Stimulated activated naive CD8-positive, alpha-beta T cell treated with anti-CD3 and anti-CD28 coated beads, Interleukin-15, Interleukin-2, amounts not matched to agents 100 U/mL and 50 U/mL, for 24 hours (primary cell): ENCODE data around the gene CARM1.

Experiments used
- ATAC-seq: fragments of 150-1000 bp; cut with Tn5 transposase; one replicate; pipeline ENCODE4 v1.10.0; 2021
- DNase-seq: peaks from one replicate; pipeline ENCODE4 v3.0.0; 2021

Gene CARM1

DNA sequence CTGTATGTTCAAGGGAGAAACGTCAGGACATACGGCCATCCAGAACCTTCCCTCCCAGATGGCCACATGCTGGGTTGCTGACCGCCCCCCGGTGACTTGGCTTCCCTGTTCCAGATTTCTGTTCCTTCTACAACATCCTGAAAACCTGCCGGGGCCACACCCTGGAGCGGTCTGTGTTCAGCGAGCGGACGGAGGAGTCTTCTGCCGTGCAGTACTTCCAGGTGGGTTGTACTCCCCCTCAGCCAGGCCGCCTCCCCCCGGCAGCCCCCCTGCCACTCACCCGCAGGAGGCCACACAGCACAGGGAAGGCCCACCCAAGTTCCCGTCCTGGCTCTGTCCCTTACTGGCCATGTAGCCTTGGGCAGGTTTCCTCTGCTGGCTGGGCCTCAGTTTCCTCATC is 36.6 kb downstream of the CARM1 start:
- DNase-seq (no peak), ATAC-seq (no peak)

DNA sequence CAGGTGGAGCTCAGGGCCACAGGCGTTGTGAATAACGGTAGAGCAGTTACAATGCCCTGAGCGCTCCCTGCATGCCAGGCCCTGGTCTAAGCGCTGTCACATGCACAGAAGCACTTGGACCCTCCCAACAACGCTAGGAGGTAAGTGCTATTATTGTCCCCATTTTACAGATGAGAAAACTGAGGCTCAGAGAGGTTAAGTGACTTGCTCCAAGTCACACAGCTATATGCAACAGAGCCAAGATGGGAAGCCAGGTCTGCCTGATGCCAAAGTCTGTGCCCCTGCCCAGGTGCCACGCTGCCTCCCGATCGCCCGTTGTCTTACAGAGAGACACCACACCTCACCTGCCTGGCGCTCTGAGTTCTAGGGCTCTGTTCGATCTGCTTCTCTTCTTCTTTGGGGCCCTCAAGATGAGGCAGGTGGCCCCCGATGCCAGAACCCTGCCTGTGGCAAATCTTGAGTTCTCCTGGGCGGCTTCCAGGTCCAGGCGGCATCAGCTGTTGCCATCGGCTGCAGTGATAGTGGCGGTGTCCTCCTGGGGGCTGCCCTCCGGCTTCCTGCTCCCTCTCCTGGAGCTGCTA is 37.1 kb downstream of the CARM1 start:
- no peak for ATAC-seq
- no peak for DNase-seq

DNA sequence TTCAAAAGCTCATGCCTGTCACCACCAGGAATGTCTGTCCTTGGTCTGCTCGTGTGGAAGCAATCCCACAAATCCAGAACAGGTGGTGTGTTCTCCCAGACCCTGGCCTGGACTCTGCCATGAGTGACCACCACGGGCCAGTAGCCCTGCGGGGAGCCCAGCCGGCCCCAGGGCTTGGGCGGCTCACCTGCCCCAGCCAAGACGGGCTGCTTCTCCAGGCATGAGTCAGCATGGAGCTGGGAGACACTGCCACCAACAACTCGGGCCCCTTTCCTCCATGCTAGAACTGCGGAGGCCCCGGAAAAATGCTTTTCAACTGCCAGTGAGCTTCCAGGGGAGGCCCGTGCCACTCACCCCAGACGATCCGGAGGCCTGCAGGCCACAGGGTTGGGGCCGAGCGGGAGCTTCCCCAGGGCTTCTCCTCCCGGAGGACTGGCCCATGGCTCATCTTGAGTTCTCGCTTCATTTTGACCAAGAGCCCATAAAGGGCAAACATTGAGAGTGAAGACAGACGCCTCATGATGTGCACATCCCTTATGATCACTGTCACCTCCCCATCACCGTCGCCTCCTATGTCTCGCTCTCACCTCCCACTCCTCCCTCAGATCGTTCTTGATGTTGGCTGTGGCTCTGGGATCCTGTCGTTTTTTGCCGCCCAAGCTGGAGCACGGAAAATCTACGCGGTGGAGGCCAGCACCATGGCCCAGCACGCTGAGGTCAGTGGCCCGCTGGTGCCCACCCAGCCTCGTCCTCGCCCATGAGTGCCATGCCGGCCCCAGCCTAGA is 40.4 kb downstream of the CARM1 start:
- no peak for DNase-seq
- no peak for ATAC-seq

DNA sequence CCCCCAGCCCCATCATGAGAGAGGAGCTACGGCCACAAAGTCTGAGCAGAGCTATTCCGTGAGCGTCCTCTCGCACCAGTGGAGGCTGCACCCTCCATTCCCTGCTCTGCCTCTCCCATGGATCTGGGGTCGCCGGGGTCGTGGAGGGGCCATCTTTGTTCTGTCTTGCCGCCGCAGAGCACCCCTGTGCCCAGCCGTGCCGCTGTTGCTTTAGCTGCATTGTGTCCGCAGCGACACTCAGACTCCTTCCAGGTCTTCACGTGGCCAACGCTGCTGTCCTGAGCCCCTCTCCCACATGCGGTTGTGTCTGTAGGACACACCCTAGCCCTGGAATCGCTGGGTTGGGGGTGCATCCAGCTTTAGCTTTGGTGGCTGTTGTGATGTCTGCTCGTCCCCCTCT is 41.3 kb downstream of the CARM1 start:
- DNase-seq (no peak), ATAC-seq (no peak)

DNA sequence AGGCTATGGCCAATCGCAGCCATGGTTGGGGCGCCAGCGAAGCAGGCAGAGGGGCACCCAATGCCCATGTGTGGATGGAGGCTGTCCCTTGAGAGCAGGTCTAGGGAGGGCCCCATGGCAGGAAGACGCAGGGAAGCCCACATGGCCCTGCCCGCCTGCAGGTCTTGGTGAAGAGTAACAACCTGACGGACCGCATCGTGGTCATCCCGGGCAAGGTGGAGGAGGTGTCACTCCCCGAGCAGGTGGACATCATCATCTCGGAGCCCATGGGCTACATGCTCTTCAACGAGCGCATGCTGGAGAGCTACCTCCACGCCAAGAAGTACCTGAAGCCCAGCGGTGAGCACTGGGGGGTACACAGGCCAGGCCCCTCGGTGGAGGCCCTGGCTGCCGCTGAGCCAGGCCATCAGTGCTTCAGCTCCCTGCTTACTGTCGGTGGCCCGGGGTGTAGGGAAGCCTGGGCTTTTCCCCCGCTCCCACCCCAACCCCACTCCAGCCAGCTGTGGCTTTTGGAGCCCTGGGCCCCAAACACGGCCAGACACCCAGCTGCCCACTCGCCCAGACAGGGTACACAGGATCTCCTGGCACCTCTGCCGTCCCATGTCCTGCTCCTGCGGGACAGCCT is 42.5 kb downstream of the CARM1 start:
- ATAC-seq (no peak), DNase-seq (no peak)

DNA sequence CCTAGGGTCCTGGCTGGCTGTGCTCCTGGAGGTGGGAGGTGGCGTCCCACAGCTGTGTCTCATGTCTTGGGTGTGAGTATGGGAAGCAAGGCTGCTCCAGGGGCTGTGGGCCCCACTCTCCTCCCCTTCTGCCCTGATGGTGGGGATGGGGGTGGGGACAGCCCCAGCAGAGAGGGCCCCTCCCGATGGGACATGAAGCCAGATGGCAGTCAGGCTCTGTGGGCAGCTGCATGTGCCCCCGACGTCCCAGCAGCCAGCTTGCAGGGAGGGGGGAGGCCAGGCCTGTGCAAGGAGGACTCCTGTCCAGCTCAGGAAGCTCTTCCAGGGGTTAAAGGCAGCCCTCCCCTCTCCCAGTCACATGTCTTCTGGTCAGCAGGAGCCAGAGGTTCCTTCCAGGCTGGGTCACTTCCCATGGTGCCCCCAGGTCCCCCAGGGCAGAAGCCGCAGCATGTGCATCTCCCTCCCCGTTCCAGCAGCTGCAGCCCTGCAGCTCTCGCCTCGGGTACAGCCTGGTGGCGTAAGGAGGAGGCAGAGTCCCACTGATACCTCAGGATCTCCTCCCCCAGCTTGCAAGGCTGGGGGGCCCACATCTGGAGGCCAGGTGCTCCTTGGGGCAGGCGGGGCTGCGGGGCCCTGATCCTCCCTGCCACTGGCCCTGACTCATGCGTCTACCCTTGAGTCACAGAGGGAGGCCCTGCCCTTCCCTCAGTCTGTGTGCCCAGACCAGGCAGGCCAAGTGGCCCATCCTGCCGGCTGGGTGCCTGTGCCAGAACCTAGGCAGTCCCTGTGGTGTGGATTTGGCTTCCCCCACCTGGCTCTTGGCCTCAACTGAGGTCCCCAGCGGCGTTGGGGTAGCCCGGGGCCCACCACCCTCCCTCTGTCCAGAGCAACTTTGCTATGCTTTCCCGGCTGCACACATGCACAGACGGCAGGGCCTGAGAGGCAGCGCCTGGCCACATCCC is 44.1 kb downstream of the CARM1 start:
- DNase-seq (no peak), ATAC-seq (peak; percentile 38)

DNA sequence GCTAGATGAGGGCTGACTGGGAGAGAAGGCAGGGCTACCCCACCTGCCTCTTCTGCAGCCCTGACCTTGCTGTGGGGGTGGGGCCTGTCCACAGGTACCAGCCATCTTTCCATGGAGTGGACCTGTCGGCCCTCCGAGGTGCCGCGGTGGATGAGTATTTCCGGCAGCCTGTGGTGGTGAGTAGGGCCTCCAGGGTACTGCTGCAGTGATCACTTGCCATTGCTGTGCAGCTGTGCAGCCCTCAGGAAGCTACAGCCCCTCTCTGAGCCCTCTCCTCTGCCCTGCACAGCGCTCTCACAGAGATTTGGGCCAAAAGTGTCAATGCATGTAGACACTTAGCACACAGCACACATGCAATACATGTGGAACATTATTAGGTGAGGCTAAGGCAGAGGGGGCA is 45.2 kb downstream of the CARM1 start:
- DNase-seq (no peak), ATAC-seq (no peak)

DNA sequence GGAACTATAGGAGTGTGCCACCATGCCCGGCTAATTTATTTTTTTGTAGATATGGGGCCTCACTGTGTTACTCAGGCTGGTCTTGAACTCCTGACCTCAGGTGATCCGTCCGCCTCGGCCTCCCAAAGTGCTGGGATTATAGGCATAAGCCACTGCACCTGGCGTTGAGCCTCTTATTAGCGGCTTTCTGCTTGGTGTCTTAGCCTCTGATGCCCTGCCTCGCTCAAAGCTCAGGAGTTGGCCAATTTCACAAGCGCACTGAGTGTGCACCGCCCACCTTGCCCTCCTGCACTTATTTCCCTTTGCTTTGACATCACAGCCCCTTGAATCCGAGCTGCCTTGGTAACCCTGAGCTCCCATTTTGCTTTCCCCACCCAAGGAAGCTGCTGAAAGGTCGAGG is 47.0 kb downstream of the CARM1 start:
- no peak for DNase-seq
- ATAC-seq: no peak

DNA sequence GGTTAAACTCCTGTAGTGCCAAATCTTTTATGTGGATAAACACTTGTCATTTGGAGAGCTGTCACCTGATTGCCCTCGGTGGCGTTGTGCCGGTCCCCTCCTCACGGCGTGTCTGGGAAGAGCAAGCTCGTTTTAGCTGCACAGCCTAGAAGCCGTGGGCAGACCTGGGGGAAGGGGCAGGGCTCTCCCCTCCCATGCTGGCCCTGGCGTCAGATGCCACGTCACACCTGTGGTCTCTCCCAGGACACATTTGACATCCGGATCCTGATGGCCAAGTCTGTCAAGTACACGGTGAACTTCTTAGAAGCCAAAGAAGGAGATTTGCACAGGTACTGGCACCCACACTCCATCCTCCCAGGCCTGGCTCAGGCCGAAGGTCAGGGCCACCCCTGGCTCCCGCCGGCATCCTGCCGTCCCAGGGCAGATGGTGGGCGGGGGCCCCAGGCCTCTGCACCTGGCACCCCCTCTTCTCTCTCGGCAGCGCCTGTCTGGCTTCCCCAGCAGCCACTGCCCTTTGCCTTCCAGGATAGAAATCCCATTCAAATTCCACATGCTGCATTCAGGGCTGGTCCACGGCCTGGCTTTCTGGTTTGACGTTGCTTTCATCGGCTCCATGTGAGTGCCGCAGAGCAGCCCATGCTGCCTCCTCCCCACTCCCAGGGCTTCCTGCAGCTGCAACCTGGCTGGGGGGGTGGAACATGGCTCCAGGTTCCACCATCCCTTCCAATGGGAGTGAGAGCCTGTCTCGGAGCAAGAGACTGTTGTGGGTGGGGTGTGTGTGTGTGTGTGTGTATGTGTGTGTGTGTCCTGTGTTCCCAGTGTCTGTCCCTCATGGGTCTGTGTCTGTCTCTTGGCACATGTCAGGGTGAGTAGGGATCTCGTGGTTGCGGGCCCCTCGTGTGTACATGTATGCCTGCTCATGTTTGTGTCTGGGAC is 48.3 kb downstream of the CARM1 start:
- DNase-seq (no peak), ATAC-seq (no peak)

DNA sequence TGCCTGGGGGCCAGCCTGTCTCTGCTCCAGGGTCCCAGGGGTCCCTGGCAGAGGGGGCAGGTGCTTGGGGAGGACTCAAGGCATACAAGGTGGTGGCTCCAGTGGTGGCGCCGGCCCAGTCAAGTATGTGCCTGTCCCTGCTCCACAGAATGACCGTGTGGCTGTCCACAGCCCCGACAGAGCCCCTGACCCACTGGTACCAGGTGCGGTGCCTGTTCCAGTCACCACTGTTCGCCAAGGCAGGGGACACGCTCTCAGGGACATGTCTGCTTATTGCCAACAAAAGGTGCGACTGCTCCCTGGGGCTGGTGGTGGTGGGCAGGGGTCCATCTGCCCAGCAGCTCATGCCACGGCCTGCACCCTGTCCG is 48.9 kb downstream of the CARM1 start:
- ATAC-seq: no peak
- DNase-seq: no peak

DNA sequence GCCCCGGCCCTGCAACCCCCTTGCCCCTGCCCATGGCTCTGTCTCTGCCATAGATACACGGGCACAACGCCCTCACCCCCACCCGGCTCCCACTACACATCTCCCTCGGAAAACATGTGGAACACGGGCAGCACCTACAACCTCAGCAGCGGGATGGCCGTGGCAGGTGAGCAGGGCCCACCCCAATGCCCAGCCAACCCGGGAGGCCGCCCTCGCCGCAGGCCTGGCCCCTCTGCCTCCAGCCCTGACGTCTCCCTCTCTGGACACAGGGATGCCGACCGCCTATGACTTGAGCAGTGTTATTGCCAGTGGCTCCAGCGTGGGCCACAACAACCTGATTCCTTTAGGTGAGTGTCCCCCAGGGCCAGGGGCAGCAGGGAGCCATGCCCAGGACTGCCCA is 49.4 kb downstream of the CARM1 start:
- DNase-seq: no peak
- ATAC-seq: no peak

DNA sequence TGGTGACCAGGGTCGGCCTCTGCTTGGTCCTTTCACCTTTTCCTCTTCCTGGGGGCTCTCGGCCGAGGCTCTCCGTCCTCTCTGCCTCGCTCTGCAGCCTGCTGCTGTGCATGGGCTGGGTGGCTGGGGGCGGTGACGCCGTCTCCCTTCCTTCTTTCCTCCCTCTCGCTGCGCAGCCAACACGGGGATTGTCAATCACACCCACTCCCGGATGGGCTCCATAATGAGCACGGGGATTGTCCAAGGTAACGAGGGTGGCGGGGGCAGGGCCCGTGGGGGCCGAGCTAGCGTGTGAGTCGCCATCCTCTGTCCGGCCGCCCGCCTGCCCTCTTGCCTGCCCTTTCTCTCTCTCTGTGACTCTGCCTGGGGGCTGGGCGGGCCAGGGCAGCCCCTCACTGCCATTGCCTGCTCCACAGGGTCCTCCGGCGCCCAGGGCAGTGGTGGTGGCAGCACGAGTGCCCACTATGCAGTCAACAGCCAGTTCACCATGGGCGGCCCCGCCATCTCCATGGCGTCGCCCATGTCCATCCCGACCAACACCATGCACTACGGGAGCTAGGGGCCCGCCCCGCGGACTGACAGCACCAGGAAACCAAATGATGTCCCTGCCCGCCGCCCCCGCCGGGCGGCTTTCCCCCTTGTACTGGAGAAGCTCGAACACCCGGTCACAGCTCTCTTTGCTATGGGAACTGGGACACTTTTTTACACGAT is 50.0 kb downstream of the CARM1 start:
- ATAC-seq (no peak), DNase-seq (no peak)

DNA sequence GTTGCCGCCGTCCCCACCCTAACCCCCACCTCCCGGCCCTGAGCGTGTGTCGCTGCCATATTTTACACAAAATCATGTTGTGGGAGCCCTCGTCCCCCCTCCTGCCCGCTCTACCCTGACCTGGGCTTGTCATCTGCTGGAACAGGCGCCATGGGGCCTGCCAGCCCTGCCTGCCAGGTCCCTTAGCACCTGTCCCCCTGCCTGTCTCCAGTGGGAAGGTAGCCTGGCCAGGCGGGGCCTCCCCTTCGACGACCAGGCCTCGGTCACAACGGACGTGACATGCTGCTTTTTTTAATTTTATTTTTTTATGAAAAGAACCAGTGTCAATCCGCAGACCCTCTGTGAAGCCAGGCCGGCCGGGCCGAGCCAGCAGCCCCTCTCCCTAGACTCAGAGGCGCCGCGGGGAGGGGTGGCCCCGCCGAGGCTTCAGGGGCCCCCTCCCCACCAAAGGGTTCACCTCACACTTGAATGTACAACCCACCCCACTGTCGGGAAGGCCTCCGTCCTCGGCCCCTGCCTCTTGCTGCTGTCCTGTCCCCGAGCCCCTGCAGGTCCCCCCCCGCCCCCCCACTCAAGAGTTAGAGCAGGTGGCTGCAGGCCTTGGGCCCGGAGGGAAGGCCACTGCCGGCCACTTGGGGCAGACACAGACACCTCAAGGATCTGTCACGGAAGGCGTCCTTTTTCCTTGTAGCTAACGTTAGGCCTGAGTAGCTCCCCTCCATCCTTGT is 50.7 kb downstream of the CARM1 start:
- DNase-seq (no peak), ATAC-seq (no peak)

DNA sequence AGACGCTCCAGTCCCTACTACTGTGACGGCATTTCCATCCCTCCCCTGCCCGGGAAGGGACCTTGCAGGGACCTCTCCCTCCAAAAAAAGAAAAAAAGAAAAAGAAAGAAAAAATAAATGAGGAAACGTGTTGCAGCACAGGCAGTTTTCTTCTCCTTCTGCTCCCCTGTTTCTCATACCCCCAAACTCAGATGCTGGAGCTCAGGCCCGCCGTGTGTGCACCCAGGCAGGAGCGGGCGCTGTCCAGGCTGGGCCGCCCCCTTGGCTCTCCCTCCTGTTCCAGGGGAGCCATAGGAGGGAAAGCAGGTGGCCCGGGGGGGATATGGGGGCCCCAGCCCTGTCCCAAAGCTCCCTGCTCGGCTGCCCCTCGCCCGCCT is 51.3 kb downstream of the CARM1 start:
- ATAC-seq (no peak), DNase-seq (no peak)

DNA sequence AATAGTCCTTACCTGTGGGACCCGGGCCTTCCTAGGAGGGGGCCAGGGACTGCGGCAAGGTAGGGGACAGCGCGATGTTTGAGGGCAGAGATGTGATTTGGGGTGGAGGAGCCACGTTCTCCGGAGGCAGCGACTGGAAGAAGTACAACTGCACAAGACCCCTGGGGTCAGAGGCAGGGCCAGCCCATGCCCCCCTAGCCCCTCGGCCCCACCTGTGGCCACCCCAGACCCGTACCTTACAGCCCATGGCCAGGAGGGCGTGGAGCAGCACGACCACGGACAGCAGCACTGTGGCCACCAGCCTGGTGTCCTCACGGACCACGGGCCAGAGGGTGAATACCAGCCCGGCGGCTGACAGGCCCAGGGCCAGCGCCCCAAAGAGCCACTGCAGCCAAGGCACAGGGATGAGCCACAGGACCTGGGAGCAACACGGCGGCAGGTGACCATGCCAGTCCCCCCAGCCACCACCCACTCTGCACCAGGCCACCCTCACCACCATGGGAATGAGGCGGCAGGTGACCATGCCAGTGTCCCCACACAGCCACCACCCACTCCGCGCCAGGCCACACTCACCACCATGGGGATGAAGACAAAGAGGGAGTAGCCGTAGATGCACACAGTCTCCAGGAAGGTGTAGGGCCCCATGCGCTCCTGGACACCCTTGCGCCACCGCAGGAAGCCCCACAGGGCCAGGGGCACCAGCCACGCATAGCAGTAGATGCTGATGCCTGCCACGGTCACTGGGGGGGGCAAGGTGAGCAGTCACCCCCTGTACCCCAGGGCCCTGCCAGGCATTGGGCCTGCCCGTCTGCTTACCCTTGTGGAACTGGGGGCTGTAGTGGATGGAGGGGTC is 52.1 kb downstream of the CARM1 start:
- no peak for ATAC-seq
- DNase-seq: no peak

DNA sequence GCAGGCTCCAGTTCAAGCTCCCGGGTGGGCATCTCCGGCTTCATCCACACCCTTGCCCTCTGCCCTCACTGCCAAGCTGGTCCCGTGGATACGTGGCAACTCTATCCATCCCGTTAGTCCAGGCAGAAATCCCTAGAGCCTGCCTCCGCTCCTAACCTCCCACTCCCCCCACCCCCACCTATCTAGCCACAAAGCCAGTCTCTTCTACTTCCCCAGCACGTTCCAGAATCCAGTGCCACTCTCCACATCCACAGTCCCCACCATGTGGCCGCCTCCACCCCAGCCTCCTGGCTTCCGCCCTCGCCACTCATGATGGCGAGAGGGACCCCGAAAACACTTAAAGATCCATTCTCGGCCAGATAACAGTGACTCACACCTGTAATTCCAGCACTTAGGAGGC is 53.2 kb downstream of the CARM1 start:
- no peak for DNase-seq
- ATAC-seq: no peak

DNA sequence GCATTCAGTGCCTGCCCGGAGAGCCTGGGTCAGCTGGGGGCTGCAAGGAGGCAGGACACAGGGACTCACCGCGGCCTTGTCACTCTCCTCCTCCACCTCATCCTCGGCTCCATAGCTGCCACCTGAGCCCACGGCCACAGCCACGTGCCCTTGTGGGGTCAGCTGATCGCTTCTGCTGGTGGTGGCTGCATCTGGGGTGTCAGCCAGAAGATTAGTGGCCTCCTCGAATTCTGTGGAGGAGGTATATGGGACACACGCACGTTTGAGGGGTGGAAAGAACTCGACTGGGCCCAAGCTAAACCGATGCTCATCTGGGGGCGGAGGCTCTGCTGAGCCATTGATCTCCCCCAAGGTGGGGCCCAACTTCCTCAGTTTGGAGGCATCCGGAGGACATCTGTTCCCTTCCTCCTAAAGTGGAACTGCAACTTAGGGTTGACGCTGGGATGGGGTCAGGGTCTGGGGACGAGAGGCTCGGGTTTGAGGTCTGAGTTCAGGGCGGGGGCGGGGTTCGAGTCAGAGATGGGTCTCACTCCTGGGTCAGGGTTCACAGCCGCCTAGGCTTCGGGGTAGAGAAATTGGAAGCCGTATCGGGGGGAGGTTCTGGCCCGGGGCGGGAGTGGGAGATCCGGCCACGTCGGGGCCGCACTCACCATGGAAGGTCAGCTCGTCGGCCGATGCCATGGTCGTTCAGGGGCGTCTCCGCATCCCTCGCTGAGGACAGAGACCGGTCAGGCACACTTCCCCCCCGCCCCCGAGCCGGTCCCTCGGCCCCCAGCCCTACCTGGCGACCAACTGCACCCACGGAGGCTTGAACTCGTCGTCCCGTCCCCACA is 56.6 kb downstream of the CARM1 start:
- ATAC-seq: peak; percentile 19
- DNase-seq: no peak
